Smooth muscle cell of the pulmonary artery (primary cell): ENCODE results near the gene GALNT11. TPM values are rescaled to one million over a fixed set of nuclear protein-coding genes. Genes with fewer than 3 reads are reported as not detected.

Source experiments
- total RNA-seq: library from RNA; depleted of rRNA; stranded (reverse); fragments of >200 nt; gene quantifications from 2 replicates; pipeline ENCODE4 v1.2.3, GENCODE V29; 2014

GALNT11 gene
- total RNA-seq = 53.2 and 61.1 TPM in 2 replicates

GRCh38 chr7:152025077-152025936 lies at the start of gene GALNT11:
GALNT11 (plus strand) TSS chr7:152025674; CDS start chr7:152094228, 68,554 bp downstream.

Other genes starting within 250 kb of the GALNT11 start
- gene PRKAG2, start 148.6 kb upstream of the GALNT11 start, total RNA-seq = 14.3 and 15.1 TPM in 2 replicates
- not detected in 2 replicates for gene GALNTL5, start 69.2 kb upstream of the GALNT11 start, total RNA-seq